WTC11 (cell line): ENCODE data around the gene RNF39. TPM values are rescaled to one million over a fixed set of nuclear protein-coding genes. Genes with fewer than 3 reads are reported as not detected.

Experiments
- CREM ChIP-seq: sonication (generic); formaldehyde crosslinking; IDR thresholded peaks from 2 replicates; pipeline ENCODE4 v1.8.1; 2022; ENCODE audit warnings: mild to moderate bottlenecking, missing genetic modification reagents, moderate library complexity
- CTCF ChIP-seq: fragments of 200-600 bp; IDR thresholded peaks from 2 replicates; pipeline ENCODE4 v1.8.0; 2022; ENCODE audit warnings: antibody characterized with exemption
- E2F1 ChIP-seq: sonication (generic); formaldehyde crosslinking; IDR thresholded peaks from 2 replicates; pipeline ENCODE4 v1.8.0; 2022; ENCODE audit warnings: mild to moderate bottlenecking, missing genetic modification reagents
- ELF4 ChIP-seq: sonication (generic); formaldehyde crosslinking; IDR thresholded peaks from 2 replicates; pipeline ENCODE4 v1.8.1; 2022; ENCODE audit warnings: low read depth, mild to moderate bottlenecking, moderate library complexity, missing genetic modification reagents
- ERG ChIP-seq: fragments of 250-450 bp; sonication (Bioruptor Pico); IDR thresholded peaks from 2 replicates; pipeline ENCODE4 v1.8.0; 2021; ENCODE audit warnings: mild to moderate bottlenecking
- ESRRA ChIP-seq: sonication (generic); formaldehyde crosslinking; IDR thresholded peaks from 2 replicates; pipeline ENCODE4 v1.8.1; 2022; ENCODE audit warnings: mild to moderate bottlenecking, missing genetic modification reagents, borderline replicate concordance
- ETV6 ChIP-seq: sonication (generic); formaldehyde crosslinking; IDR thresholded peaks from 2 replicates; pipeline ENCODE4 v1.8.1; 2022; ENCODE audit warnings: mild to moderate bottlenecking, missing genetic modification reagents
- FOXP1 ChIP-seq: sonication (generic); formaldehyde crosslinking; IDR thresholded peaks from 2 replicates; pipeline ENCODE4 v1.8.0; 2022; ENCODE audit warnings: missing genetic modification reagents, mild to moderate bottlenecking, moderate library complexity, borderline replicate concordance
- IRF2 ChIP-seq: sonication (generic); formaldehyde crosslinking; IDR thresholded peaks from 2 replicates; pipeline ENCODE4 v1.8.0; 2022; ENCODE audit warnings: low read depth, missing genetic modification reagents, borderline replicate concordance
- JUN ChIP-seq: sonication (generic); formaldehyde crosslinking; IDR thresholded peaks from 2 replicates; pipeline ENCODE4 v1.8.0; 2023; ENCODE audit warnings: mild to moderate bottlenecking, missing genetic modification reagents
- KAT7 ChIP-seq: sonication (generic); formaldehyde crosslinking; IDR thresholded peaks from 2 replicates; pipeline ENCODE4 v1.8.1; 2023; ENCODE audit warnings: missing genetic modification reagents, mild to moderate bottlenecking, borderline replicate concordance
- MLX ChIP-seq: sonication (generic); formaldehyde crosslinking; IDR thresholded peaks from 2 replicates; pipeline ENCODE4 v1.8.1; 2023; ENCODE audit warnings: mild to moderate bottlenecking, missing genetic modification reagents, moderate library complexity
- PREB ChIP-seq: sonication (generic); formaldehyde crosslinking; IDR thresholded peaks from 2 replicates; pipeline ENCODE4 v1.8.1; 2022; ENCODE audit warnings: mild to moderate bottlenecking, missing genetic modification reagents, moderate library complexity, borderline replicate concordance
- PRRX2 ChIP-seq: fragments of 250-450 bp; sonication (Bioruptor Pico); IDR thresholded peaks from 2 replicates; pipeline ENCODE4 v1.8.0; 2021; ENCODE audit warnings: mild to moderate bottlenecking
- RELA ChIP-seq: sonication (generic); formaldehyde crosslinking; IDR thresholded peaks from 2 replicates; pipeline ENCODE4 v1.8.1; 2022; ENCODE audit warnings: missing genetic modification reagents, mild to moderate bottlenecking, borderline replicate concordance
- RORB ChIP-seq: fragments of 250-450 bp; sonication (Bioruptor Pico); IDR thresholded peaks from 2 replicates; pipeline ENCODE4 v1.9.0; 2021; ENCODE audit warnings: mild to moderate bottlenecking
- SMAD4 ChIP-seq: sonication (generic); formaldehyde crosslinking; IDR thresholded peaks from 2 replicates; pipeline ENCODE4 v1.8.0; 2022; ENCODE audit warnings: mild to moderate bottlenecking, missing genetic modification reagents
- SOX15 ChIP-seq: fragments of 250-450 bp; sonication (Bioruptor Pico); IDR thresholded peaks from 2 replicates; pipeline ENCODE4 v1.9.0; 2021; ENCODE audit warnings: mild to moderate bottlenecking
- SP1 ChIP-seq: sonication (generic); formaldehyde crosslinking; conservative IDR thresholded peaks from 2 replicates; pipeline ENCODE4 v1.8.1; 2022; ENCODE audit warnings: missing genetic modification reagents
- STAT6 ChIP-seq: sonication (generic); formaldehyde crosslinking; conservative IDR thresholded peaks from 2 replicates; pipeline ENCODE4 v1.8.1; 2023; ENCODE audit warnings: mild to moderate bottlenecking, low read depth, missing genetic modification reagents, moderate library complexity
- USF1 ChIP-seq: sonication (generic); formaldehyde crosslinking; IDR thresholded peaks from 2 replicates; pipeline ENCODE4 v1.8.0; 2022; ENCODE audit warnings: mild to moderate bottlenecking, missing genetic modification reagents
- ZNF232 ChIP-seq: sonication (generic); formaldehyde crosslinking; IDR thresholded peaks from 2 replicates; pipeline ENCODE4 v1.8.0; 2022; ENCODE audit warnings: mild to moderate bottlenecking, missing genetic modification reagents
- ZNF263 ChIP-seq: sonication (generic); formaldehyde crosslinking; IDR thresholded peaks from 2 replicates; pipeline ENCODE4 v1.8.1; 2022; ENCODE audit warnings: low read depth, mild to moderate bottlenecking, moderate library complexity, missing genetic modification reagents
- ZNF423 ChIP-seq: fragments of 250-450 bp; sonication (Bioruptor Pico); IDR thresholded peaks from 2 replicates; pipeline ENCODE4 v2.1.2; 2022; ENCODE audit warnings: mild to moderate bottlenecking, moderate library complexity
- ZNF532 ChIP-seq: fragments of 250-450 bp; sonication (Bioruptor Pico); IDR thresholded peaks from 2 replicates; pipeline ENCODE4 v1.9.0; 2021; ENCODE audit warnings: mild to moderate bottlenecking, borderline replicate concordance
- ZNF671 ChIP-seq: fragments of 250-450 bp; sonication (Bioruptor Pico); IDR thresholded peaks from 2 replicates; pipeline ENCODE4 v1.8.0; 2021; ENCODE audit warnings: mild to moderate bottlenecking
- total RNA-seq: library from RNA; stranded (reverse); gene quantifications from 3 replicates; pipeline ENCODE4 v1.2.3, GENCODE V29; 2021

RNF39 gene
- total RNA-seq, 1 experiment from 2014 or later: 5.1 TPM

GRCh38 chr6:30061092-30061857 is 14.3 kb downstream of the RNF39 start, which contains the start of gene POLR1H (continued):
- TF ChIP-seq STAT6 (CRISPR knock-in tag): no peak
- TF ChIP-seq RORB (CRISPR knock-in tag): no peak
- no peak for TF ChIP-seq PREB (CRISPR knock-in tag)
- no peak for TF ChIP-seq FOXP1 (CRISPR knock-in tag)
- TF ChIP-seq ZNF263 (CRISPR knock-in tag): no peak
- TF ChIP-seq ESRRA: no peak
- no peak for TF ChIP-seq IRF2 (CRISPR knock-in tag)
- no peak for TF ChIP-seq USF1 (CRISPR knock-in tag)
- TF ChIP-seq ZNF671 (CRISPR knock-in tag): no peak
- no peak for TF ChIP-seq SMAD4 (CRISPR knock-in tag)
- TF ChIP-seq PRRX2 (CRISPR knock-in tag): no peak
- no peak for TF ChIP-seq SOX15 (CRISPR knock-in tag)
- TF ChIP-seq ETV6 (CRISPR knock-in tag): no peak; the same call in 1 of the 2 replicates
- TF ChIP-seq JUN (CRISPR knock-in tag): no peak
- TF ChIP-seq KAT7 (CRISPR knock-in tag): no peak
- TF ChIP-seq MLX (CRISPR knock-in tag): no peak
- TF ChIP-seq ZNF532: no peak
- no peak for TF ChIP-seq CTCF
- no peak for TF ChIP-seq E2F1 (CRISPR knock-in tag)
- peak; percentile 98 for TF ChIP-seq CREM
- TF ChIP-seq ZNF232 (CRISPR knock-in tag): no peak
- no peak for TF ChIP-seq ERG (CRISPR knock-in tag)
- no peak for TF ChIP-seq RELA (CRISPR knock-in tag)
- TF ChIP-seq ELF4 (CRISPR knock-in tag): no peak
- TF ChIP-seq ZNF423 (CRISPR knock-in tag): no peak
- TF ChIP-seq SP1: peak; percentile 65
